GM12874 (cell line): ENCODE data around the gene CUL5.

ENCODE experiments used
- CTCF ChIP-seq: IDR thresholded peaks from 2 replicates; pipeline ENCODE4 v1.5.1; 2011; ENCODE audit warnings: low read depth, mild to moderate bottlenecking, control low read depth, low read length, moderate library complexity; ENCODE audit not compliant: insufficient read depth

CUL5 gene

GRCh38 chr11:108122166-108122628 is 113.5 kb downstream of the CUL5 start:
- TF ChIP-seq CTCF, result no peak

GRCh38 chr11:108125096-108125495 is 116.4 kb downstream of the CUL5 start:
- TF ChIP-seq CTCF, result no peak

GRCh38 chr11:108128772-108129171 is 120.1 kb downstream of the CUL5 start:
- TF ChIP-seq CTCF, result no peak

- no peak for TF ChIP-seq CTCF
Observed at GRCh38 chr11:108131993-108132392, 123.3 kb downstream of the CUL5 start.

- TF ChIP-seq CTCF, result peak; percentile 43; the same call in 1 of the 2 replicates
Observed at GRCh38 chr11:108135845-108136544, 127.3 kb downstream of the CUL5 start.

GRCh38 chr11:108137212-108137611 is 128.5 kb downstream of the CUL5 start:
- TF ChIP-seq CTCF, result no peak

GRCh38 chr11:108142304-108142703 is 133.6 kb downstream of the CUL5 start:
- no peak for TF ChIP-seq CTCF

- TF ChIP-seq CTCF, result no peak
Observed at GRCh38 chr11:108144615-108145014, 135.9 kb downstream of the CUL5 start.
